Measurements from ENCODE around the gene DBN1.

- TF ChIP-seq CTCF (conservative IDR thresholded peaks at IDR 0.05; ENCODE audit: low read depth, low read length): no peak
- TF ChIP-seq EZH2 (IDR thresholded peaks at IDR 0.05; ENCODE audit: borderline replicate concordance, low read depth, low read length, poor library complexity, severe bottlenecking): no peak
Measured at GRCh38 chr5:177447066-177447610, 26.3 kb downstream of the DBN1 start.

All from A673 (cell line).